GM18951 (cell line): ENCODE results near the gene LY86.
A peak's percentile ranks its signal among the peaks of the same experiment; 100 is the strongest.

ENCODE experiments used
- POLR2A ChIP-seq: IDR thresholded peaks from 4 replicates; pipeline ENCODE4 v1.6.1; 2011; ENCODE audit warnings: mild to moderate bottlenecking; ENCODE audit not compliant: insufficient read length, insufficient read depth; ENCODE audit errors: extremely low read depth
- in situ Hi-C: fragments of 300-500 bp; cut with MboI; formaldehyde crosslinking; loops from one replicate; pipeline ENCODE4 v1.12.0; 2022; ENCODE audit warnings: low sequenced_read_pairs, mixed read lengths, inconsistent platforms; ENCODE audit not compliant: unreplicated experiment

LY86 gene

DNA sequence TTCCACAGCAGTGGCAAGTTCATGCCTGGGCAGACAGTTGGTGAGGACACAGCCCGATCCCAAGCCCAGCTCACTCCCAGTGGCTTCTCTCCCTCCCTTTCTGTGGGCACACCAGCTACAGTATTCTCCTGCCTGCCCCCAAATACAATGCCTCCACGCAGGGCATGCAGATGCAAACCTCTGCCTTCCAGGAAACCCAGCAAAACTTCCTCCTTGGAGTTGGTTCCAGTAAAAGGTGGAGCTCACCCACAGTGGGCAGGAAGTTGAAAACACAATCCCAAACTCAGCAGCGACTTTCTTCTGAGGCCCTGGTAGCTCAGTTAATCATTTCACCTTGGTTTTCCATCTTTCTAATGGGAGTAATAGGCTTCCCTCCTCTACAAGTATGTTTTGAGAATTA lies 93.7 kb downstream of the LY86 start:
- in situ Hi-C loops: no loop called here
- TF ChIP-seq POLR2A: no peak

DNA sequence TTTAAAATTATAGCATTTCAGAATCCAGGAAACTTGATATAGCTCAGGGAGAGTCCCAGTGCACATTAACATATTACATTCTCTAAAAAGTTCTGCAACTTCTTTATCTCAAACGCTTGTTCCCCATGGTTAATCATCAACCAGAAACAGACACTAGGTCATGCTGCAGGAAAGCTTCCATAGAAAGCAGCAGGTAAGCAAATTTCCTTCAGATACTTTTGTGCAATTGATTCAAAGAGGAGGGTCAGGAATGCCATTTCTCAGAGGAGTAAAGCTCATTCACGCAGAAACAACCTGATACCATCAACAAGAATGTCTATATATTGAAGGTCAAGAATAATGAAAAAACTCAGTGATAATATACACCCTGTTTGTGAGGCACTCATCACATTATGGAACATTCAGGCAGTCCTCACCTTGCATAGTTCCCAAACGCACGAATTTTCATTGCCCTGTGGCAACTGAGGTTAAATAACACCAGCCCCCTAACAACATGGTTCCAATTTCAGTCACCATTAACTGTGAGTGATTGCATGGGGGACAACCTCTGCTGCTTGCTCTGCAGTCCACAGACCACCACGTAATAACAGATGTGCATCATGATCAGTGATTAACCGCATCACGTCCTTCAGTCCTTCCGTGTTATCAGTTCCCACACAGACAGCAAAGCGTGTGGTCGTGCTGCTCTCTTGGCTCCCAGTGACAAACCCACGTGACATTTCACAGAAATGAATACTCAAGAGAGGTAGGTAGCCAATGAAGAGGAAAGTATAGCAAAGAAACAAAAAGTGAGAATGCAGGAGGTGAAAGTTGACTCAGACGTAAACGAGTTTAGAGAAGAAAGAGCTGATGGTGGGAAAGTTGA lies 95.7 kb downstream of the LY86 start:
- peak; percentile 29 for TF ChIP-seq POLR2A
- in situ Hi-C loops: no loop called here

DNA sequence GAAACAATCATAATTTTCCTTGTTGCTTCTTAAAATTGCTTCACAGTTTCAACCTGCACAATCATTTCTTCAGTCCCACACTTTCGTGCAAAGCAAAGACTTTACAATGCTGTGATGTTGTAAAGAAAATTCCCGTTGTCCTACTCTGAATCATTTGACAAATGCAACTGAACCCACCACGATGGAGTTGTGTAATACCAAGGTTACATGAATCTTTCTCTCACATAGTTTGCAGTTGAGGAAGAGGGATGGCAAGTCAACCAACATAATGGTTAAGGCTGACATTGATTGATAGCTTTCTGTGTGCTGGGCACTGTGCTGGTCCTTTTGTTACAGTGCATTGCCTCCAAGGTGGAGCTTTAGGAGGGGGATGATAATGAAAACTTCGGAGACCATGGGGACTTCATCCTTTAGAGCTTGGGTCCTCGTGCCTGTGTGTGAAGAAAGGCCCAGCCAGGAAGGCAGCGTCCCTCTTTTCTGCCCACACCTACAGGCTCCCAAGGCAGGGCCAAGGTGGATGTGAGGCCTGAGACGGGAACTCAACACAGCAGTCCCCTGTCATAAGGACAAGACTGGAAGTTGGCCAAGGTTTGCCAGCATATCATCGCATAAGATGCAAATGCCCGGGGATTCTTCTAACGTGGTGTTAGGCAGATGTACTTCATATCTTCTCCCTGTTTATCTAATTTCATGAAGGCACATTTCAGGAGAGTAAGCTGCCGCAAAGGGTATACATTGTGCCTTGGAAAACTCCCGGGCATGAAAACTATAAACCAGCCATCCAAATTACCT lies 96.9 kb downstream of the LY86 start:
- in situ Hi-C loops: no loop called here
- TF ChIP-seq POLR2A: no peak

DNA sequence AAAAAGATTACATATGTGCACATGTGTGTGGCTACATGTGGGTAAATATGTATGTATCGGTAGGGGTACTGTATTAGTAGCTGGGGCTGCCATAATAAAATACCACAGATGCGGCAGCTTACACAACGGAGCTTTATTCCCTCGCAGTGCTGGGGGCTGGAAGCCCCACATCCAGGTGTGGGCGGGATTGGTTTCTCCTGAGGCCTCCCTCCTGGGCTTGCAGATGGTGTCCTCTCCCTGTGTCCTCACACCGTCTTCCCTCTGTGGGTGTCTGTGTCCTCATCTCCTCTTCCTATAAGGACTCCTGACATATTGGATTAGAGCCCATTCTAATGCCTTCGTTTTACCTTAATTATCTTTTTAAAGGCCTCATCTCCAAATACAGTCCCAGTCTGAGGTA lies 97.7 kb downstream of the LY86 start:
- TF ChIP-seq POLR2A: no peak
- in situ Hi-C loops: no loop called here

DNA sequence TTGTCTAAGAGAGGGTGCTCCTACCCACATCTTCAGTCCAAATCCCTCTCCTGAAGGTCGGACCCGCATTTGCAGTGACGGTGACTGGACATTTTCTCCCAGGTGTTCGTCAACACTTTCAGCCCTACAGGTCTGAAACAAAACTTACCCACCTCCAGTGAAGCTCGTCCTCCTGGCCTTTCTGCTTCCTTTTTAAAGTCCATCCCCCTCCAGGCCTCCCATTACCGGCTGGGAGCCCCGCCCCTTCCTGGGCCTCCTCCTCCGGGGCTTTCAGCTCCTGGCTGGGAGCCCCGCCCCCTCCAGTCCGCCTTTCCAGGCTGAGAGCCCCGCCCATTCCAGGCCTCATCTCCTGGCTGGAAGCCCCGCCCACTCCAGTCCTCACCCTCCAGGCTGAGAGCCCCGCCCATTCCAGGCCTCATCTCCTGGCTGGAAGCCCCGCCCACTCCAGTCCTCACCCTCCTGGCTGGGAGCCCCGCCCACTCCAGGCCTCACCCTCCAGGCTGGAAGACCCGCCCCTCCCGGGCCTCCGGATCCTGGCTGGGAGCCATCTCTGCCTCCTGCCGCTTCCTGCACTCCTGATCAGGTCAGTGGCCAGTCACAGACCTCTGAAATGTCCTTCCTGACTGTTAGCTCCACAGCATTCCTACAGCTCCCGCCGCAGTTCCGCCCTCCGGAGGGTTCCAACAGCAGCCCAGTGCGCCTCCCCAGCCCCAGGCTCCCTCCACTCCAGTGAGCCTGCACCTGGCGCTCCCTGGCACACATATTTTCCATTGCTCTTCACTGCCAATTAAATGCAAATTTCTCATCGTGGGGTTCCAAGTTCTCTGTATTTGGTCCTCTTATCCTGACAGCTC lies 98.5 kb downstream of the LY86 start:
- in situ Hi-C loops: no loop called here
- TF ChIP-seq POLR2A: no peak

DNA sequence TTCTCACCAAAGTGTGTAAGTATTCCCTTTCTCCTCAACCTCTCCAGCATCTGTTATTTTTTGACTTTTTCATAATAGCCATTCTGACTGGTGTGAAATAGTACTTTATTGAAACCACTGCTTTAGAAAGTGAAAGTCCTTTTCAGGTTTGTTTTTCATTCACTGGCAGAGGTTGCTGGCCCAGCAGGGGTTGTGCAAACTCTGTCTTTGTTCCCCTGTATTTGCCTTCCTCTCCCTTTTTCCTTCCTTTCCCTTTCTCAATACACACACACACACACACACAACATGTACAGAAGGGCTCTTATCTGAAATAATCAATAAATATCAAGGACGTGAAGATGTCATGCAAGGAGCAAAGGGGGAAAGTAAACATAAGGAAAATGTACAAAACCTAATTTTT lies 99.8 kb downstream of the LY86 start:
- in situ Hi-C loops: no loop called here
- no peak for TF ChIP-seq POLR2A

DNA sequence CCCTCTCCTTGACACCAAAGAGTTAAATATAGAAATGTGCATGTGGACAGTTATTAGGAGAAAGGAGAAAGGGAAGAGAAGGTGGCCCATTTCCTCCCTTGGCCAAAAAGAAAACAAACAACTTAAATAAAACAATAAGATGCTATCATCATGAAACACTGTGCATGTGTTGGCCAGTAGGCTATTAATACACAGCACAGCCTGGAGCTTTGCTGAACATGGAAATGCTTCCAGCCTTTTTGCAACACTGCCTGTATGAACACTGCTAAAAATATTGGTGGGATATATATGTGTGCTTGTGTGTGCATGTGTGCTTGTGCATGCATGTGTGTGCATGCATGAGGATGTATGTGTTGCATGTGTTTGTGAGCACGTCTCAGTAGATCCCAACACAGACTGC lies 100.4 kb downstream of the LY86 start:
- in situ Hi-C loops: no loop called here
- TF ChIP-seq POLR2A: no peak

DNA sequence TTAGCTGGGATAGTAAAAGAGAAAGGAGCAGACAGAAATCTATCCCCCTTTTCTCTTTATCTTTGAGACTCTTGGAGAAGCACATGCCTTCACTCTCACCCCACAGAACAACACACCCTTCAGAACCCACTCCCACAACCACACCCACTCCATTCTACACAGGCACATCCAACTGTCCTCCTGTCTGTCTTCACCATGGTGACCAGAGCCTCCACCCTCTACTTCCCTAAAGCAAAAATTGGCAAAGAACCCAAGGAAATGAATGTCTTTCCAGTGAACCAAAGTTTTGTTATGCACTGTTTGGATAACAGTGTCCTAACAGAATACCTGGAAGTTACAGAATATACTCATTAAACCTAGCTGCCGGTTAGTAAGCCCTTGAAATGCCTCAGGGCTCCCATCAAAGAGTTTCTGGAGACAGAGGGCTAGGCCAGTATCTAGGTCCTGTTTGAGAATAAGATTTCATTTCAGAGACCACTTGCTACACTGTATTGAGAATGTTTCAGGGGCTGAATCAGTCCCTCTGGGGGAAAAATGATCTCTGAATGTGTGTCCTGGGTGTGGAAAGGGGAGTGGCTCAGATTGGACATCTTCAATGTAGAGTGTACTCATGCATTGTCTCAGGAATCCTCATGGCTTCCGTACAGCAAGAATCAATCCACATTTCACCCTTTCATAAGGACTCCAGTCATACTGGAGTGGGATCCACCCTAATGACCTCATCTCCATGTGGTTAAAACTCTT lies 101.1 kb downstream of the LY86 start:
- TF ChIP-seq POLR2A: no peak
- in situ Hi-C loops: no loop called here

DNA sequence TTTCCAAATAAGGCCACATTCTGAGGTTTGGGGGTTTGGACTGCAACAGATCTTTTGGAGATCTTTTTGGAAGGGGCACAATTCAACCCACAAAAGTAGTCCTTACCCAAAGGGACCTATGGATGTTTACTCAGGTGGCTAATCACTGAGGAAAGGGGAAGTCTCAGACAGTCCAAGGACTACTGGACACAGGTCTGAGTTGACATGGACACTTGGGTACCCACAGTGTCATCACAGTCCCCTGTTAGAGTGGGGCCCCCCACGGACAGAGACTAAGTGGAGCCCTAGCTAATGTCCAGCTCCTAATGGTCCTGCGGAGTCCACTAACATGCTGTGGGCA lies 101.6 kb downstream of the LY86 start:
- in situ Hi-C loops: no loop called here
- TF ChIP-seq POLR2A: no peak

DNA sequence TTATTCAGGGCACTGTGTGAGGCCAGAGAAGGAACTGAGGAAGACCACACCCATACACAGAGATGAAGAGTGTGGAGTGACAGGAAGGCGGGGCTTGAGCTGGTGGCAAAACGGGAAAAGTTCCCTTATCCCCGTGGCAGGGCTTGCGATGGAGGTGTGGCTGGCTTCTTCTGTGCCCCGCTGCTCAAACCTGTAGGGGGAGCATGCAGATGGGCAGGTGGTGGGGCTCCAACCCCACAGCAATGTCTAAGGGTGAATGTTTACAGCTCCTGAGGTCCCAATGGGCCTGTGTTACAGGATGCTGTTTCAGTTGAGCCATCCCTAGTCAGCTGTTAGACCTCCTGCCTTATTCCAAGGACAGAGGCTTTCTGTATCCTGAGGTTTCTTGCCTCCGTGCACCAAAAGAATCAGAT lies 105.9 kb downstream of the LY86 start:
- no peak for TF ChIP-seq POLR2A
- in situ Hi-C loops: no loop called here

DNA sequence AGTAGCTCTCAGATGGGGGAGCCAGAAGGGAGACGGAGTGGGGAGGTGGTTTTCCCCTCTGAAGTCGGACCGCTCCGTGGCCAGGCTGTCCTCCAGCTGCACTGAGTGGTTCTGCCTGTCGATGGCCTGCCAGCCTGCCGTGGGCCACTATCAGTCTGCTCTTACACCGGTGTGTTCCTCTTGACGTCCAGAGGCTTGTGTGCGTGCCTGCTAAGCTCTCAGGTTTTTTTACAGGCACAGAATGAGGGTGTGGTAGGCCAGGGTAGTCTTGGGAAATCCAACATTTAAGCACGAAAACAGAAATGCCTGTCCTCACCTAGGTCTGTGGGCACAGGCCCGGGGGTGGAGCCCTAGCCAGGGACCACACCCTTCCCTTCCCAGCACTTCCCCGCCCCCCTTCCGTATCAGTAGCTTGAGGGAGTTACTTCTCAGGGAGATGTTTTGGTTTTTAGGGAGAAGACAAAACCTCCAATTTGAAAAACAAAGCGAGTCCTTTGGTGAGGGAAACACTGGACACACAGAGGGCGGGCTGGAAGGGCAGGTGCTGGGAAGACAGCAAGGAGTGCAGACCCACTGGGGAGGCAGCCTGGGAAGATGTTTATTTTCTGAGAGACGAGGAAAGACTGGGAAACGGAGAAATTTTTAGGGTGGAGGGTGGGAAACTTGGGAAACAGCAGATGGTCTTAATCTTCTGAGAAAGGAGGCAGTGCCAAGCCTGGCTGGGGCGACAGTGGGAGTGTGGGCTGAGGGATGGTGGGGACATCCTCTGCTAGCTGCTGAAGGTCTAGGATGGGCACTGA lies 106.5 kb downstream of the LY86 start:
- in situ Hi-C loops: no loop called here

DNA sequence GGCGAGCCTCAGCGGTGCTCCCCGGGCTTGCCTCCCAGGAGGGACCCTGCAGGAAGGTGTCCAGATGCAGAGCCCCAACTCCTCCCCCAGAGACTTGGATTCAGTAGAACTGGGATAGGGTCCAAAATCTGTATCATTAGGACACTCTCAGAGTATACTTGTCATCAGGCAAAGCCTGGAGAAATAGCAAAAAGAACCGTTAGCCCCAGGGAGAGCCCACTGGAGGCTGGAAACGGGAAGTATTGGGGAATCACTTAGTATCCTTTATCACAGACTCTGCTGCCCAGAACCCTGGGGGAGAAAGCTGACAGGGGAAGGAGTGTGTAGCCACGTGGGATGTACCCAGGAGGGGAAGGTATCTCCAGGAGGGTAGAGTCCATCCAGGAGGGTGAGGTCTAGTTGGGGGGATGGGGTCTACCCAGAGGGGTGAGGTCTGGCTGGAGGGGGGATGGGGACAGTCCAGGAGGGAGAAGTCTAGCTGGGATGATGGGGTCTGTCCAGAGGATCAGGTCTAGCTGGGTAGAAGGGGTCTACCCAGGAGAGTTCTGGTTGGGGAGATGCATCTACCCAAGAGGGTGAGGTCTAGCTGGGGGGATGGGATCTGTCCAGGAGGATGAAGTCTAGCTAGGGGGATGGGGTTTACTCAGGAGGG lies 107.2 kb downstream of the LY86 start:
- in situ Hi-C loops: no loop called here
- no peak for TF ChIP-seq POLR2A

More for the DNA sequence above, 106.5 kb downstream of the LY86 start:
- TF ChIP-seq POLR2A: no peak
